MV-4-11 (cell line): Measurements from ENCODE around the gene ARHGEF37.

Experiments
- DNase-seq: peaks from one replicate; lab custom pipeline; 2025; lab: John Stamatoyannopoulos, UW

Gene ARHGEF37

GRCh38 chr5:149603210-149603609, 21.9 kb downstream of the ARHGEF37 start:
- no peak for DNase-seq

DNA sequence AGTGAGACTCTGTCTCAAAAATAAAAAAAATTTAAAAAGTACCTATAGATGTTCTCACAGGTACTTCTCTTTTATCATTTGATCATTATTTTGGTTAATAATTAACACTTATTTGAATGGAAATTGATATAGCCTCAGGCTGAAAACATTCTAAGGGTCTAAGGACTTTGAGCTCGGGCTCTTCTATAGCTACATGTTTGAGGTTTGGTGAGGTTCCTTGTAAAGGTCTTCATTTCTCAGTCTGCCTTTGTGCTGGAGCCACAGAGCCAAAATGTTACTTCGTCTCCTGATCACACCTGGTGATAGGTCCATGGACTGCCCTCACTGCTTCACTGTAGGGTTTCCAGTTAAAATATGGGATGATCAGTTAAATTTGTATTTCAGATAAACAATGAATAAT, 22.6 kb downstream of the ARHGEF37 start:
- DNase-seq = no peak

GRCh38 chr5:149604321-149604720, 23.0 kb downstream of the ARHGEF37 start:
- DNase-seq = no peak

GRCh38 chr5:149605354-149605997, 24.2 kb downstream of the ARHGEF37 start:
- DNase-seq = no peak

DNA sequence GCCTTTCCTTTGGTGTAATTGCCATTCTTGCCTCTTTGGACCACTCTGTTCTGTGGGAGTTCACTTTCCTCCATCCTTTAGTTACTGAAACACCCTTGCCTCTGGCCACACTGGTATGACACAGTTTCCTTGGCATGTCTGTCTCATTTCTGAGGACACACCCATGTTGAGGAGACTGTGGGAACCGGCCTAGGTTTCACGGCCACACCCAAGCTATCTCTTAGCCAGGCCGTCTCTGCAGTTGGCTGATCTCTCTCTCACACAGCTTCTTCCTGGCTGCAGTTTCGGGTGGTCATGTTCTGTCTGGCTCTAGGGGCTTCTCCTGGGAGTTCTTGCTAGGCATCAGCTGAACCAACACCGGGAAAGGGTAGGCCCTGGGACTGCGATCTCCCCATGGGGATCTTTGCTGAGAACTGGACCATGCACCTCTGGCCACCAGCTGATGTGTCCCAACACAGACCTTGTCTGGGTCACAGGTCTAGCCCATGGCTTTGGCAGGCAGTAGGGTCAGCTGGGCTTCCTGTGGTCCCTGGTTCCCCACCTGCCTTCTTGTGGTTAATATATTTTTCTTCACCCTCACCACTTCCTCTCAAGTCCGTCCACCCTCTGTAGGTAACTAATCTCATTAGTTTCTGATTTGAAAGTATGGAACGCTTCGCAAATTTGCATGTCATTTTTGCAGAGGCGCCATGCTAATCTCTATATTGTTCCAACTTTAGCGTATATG, 24.9 kb downstream of the ARHGEF37 start:
- no peak for DNase-seq

- DNase-seq = no peak
Measured at GRCh38 chr5:149608936-149609545, 27.7 kb downstream of the ARHGEF37 start.

DNA sequence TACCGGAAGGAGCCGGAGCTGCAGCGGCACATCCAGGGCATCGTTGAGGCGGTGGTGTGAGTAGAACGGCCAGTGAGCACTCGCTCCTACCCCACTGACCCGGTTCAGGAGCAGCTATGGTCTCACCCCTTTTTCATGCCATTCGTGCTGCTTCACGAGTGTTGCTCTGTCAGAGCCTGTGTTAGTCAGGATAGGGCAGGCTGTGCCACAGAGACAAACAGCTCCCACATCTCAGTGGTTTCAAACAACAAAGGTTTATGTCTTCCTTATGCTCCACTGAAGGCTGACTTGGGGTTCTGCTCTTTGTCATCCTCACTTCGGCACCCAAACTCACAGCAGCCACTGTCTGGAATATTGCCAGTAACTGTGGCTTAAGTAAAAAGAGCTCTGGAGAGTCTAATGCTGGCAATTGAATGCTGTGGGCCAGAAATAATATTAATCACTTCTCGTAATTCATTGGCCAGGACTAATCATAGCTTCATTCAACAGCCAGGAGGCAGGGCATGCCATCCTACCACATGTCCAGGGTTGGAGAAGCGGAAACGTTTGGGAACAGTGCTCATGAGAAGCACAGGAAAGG, 28.4 kb downstream of the ARHGEF37 start:
- no peak for DNase-seq

DNA sequence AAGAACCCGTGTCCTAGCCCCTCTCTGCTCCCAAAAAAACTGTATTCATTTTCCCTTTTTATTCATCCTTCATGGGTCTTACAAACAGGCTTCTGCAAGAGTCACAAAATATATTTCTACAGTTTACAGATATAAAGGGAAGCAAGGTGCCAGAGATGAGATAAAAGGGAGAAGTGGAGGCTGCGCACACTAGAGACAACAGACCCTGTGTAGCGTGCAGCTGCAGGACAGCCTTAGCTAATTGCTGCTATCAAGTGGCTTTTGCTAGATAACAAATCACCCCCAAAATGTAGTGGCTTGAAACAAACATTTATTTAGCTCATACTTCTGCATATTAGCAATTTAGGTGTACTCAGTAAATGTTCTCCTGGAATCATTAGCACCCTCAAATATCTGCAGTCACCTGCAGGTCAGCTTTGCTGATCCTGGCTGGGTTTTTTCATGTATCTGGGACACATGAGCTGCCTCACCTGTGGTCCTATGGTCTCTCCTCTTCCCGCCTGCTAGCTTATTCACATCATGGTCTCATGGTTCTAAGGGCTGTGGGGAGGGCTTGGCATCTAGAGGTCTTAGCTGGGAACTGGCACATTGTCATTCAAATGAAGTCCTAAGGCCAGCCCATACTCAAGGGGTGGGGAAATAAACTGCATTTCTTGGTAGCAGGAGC, 29.4 kb downstream of the ARHGEF37 start:
- DNase-seq = no peak

DNA sequence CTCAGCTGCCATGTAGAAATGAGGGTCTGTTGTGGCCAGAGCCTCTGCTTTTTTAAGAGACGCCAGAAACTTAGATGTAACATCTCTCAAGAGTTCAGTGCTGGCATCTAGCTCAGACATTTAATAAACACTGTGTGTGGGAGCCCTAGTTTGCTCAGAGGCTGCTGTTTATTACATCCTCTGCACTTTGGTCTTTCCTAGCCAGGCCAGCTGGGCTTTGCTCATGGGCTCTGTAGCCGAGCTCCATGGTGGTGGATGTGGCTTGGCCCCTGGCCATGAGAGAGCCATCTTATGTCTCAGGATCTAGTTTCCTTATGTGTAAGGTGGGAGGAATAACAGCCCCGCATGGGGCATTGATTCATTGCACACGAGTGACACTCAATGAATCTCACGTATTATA, 30.0 kb downstream of the ARHGEF37 start:
- DNase-seq = no peak

DNA sequence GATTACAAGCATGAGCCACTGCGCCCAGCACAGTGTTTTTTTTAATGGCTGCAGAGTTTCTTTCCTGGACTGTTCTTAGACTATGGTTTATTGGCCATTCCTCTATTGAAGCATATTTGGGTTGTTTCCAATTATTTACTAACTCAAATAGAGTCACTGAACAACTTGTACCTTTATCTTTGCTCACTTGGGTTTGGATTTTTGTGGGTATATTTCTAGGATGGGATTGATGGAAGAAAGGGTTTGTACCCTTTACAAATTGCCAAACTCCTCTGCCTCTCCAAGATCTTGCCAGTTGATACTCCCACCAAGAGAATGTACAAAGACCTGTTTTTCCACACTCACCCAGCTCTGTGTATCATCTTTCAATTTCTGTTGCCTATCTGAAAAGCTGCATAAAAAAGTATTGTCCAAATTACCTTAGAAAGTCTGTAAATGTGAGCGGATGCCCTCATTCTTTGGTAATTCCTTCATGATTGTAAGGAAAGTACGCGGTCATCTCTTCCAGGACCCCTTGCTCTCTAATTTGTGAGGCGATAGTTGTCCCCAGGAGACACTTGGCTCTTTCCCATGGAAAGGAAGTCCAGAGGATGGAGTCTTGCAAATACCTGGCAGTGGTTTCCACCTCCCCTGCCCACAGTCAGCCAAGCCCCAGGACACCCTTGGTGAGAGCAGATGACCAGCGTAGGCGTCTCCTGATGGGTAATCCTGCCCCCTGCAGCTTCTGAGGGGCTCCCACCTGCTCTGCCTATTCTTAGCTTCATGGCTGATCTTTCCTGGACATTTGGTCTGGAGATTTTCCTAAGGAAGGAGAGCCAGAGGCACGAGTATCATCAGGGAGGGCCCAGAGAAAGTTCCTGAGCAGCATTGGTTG, 33.0 kb downstream of the ARHGEF37 start:
- DNase-seq = no peak

- no peak for DNase-seq
Measured at GRCh38 chr5:149615976-149616375, 34.7 kb downstream of the ARHGEF37 start.

DNA sequence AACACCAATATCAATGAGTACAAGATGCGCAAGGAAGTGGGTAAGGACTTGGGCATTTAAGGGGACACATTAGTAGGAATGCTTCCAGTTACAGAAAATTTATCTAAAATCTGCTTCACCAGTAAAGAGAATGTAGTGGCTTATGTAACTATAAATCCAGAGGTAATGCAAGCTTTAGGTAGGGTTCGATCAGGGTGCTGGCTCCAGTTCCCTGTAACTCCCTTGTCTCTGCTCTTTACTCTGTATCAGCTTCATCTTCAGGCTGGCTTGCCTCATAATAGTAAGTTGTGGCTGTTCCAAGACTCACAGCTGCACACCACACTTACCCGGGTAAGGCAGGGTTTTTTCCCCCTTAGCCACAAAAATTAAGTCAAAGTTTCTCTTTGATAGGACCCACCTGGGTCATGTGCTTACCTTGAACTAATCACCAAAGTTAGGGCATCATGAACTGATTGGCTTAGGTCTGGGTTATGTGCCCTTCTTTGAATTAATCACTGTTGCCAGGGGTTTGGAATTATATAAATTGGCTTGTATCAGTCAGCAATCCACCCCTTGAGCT, 35.5 kb downstream of the ARHGEF37 start:
- DNase-seq = no peak

- no peak for DNase-seq
Measured at GRCh38 chr5:149617760-149618306, 36.5 kb downstream of the ARHGEF37 start.

DNA sequence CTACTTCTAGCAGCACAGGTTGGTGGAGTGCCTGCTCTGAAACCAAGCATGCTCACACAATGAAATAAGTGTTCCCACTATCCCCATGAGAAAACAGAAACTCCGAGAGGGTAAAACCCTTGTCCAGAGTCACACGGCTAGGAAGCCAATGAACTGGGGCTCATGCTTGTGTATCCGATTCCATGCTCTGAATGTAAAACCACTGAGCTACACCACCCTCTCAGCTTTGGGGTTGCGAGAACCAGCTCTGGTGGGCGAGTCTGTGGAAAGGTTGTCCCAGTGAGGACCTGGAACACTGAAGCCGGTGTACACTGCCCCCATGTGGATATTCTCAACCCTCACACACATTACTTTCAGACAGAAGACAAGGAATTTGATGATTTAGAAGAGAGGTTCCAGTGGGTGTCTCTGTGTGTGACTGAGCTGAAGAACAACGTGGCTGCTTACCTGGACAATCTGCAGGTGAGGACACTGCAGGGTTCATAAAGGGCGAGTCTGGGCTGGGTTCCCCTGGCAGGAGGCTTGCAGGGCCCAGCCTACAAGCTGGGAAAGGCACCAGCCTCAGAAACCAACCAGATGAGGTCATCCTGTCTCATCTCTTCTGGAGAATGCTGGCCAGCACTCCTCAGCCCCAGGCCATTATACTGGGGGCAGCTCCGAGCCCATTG, 37.4 kb downstream of the ARHGEF37 start:
- peak; percentile 32 for DNase-seq

DNA sequence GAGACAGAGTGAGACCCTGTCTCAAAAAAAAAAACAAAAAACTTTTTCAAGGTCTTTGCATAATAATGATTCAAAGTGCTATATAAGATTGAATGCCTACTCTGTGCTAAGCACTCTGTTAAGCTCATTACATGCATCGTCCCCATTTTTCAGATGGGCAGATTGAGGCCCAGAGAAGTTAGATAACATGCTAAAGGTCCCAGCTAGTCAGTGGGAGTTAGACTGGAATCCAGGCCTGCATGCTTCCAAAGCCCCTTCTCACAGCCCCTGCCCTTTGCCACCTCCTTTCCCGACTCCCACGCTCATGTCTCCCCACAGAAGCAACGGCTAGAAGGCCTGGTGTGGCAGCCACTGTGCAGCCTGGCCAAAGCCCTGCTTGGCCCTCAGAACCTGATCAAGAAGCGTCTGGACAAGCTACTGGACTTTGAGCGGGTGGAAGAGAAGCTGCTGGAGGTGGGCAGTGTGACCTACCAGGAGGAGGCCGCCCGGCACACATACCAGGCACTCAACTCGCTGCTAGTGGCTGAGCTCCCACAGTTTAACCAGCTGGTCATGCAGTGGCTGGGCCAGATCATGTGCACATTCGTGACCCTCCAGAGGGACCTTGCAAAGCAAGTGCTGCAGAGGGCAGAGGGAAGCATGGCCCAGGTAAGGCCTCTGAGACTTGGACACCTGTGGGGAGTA, 40.3 kb downstream of the ARHGEF37 start:
- DNase-seq = no peak

DNA sequence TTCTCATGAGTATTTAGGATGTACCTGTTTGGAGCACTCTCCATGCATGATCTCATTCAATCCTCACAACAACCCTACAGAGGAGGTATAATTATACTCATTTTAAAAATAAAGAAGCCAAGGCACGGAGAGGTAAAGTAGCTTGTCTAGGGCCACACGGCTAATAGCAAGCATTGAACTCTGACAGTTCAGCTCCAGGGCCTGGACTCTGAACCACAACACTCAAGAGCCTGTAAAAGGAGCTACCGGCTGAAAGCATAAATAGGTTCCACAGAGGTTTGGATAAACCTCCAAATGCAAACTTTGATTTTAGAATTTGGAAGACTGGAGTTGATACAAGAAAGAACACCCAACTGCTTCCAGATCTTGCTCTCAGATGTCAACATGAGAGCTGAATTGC, 41.2 kb downstream of the ARHGEF37 start:
- no peak for DNase-seq

DNA sequence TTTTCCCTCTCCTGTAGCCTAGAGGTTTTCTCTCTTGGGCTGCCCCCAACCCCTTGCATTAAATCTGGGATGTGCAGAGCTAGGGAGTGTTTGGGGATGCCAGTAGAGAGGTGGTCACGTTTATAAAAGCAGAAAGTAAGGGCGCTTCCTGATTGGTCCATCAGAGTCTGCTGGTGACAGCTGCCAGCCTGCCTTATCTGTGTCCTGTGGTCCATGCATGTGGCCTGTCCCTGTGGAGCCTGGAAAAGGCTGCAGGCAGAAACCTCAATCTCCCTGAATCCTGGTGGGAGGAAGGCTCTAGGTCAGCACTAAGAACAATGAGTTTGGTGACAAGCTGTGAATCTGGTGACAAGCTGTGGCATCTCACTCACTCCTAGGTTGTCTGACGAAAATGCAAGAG, 42.2 kb downstream of the ARHGEF37 start:
- DNase-seq = no peak

GRCh38 chr5:149627070-149627469, 45.8 kb downstream of the ARHGEF37 start:
- no peak for DNase-seq

DNA sequence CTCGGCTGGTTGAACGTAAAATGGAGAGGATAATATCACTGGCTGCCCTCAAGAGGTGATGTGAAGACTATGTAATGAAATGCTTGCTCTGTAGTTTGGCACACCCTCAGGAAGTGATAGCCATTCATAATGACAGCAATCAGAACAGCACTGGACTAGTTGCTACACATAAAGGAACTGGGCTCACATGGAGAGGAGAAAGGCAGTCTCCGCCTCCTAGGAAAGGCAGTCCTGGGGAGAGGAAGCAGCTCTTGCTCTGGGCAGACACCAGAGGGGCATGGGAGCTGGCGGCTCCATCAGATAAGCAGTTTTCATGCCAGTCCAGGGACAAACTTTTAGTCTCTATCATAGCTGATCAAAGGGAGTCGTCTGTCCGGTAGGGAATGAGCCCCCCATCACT, 46.9 kb downstream of the ARHGEF37 start:
- DNase-seq = peak; percentile 1
